MCF 10A (cell line): Measurements from ENCODE around the gene PEAR1. TPM values are rescaled to one million over a fixed set of nuclear protein-coding genes. Genes with fewer than 3 reads are reported as not detected.

Source experiments
- BruUV-seq: library from RNA; stranded (reverse); fragments of 400-500 nt; replicated peaks from 2 replicates; lab custom pipeline; 2021; lab: Mats Ljungman, UMichigan
- CTCF ChIA-PET: fragments of 300-600 bp; sonication (Branson Sonifier 250); formaldehyde crosslinking; extraction: SDS; loops from one replicate; lab custom pipeline; 2021; ENCODE audit warnings: antibody characterized with exemption, inconsistent platforms; lab: Yijun Ruan, JAX
- POLR2A ChIA-PET: fragments of 300-600, 350-650 bp; sonication (Branson Sonifier 250); formaldehyde crosslinking; extraction: SDS; loops from one replicate; lab custom pipeline; 2020; ENCODE audit warnings: antibody characterized with exemption, inconsistent platforms; lab: Yijun Ruan, JAX
- DNase-seq: peaks from one replicate; pipeline ENCODE4 v3.0.0-alpha.2; 2018; ENCODE audit not compliant: unreplicated experiment
- H3K27ac Mint-ChIP-seq: one replicate; pipeline ENCODE4 v1.8.0; 2022; ENCODE audit warnings: mild to moderate bottlenecking, low read depth, mixed read lengths; ENCODE audit not compliant: unreplicated experiment
- H3K27me3 Mint-ChIP-seq: one replicate; pipeline ENCODE4 v1.8.0; 2022; ENCODE audit warnings: mixed read lengths; ENCODE audit not compliant: insufficient read depth, unreplicated experiment
- H3K36me3 Mint-ChIP-seq: one replicate; pipeline ENCODE4 v1.8.0; 2022; ENCODE audit warnings: mild to moderate bottlenecking, moderate library complexity, mixed read lengths; ENCODE audit not compliant: insufficient read depth, unreplicated experiment
- H3K4me1 Mint-ChIP-seq: one replicate; pipeline ENCODE4 v1.8.0; 2022; ENCODE audit warnings: mixed read lengths; ENCODE audit not compliant: insufficient read depth, unreplicated experiment
- H3K4me3 Mint-ChIP-seq: one replicate; pipeline ENCODE4 v1.8.0; 2022; ENCODE audit warnings: mild to moderate bottlenecking, moderate library complexity, mixed read lengths; ENCODE audit not compliant: unreplicated experiment
- H3K9me3 Mint-ChIP-seq: one replicate; pipeline ENCODE4 v1.8.0; 2022; ENCODE audit warnings: mixed read lengths; ENCODE audit not compliant: unreplicated experiment
- intact Hi-C: fragments of 100-400 bp; cut with micrococcal nuclease; formaldehyde crosslinking; loops from 2 replicates; pipeline ENCODE4 v1.14.1; 2022
- total RNA-seq: library from RNA; stranded (reverse); gene quantifications from 2 replicates; pipeline ENCODE4 v1.2.3, GENCODE V29; 2022
- TF ChIP-seq, protein P1 (sequence below): fragments of 200-600 bp; IDR thresholded peaks from one replicate; pipeline ENCODE4 v1.8.0; 2022; ENCODE audit warnings: antibody characterized with exemption, mild to moderate bottlenecking; ENCODE audit not compliant: unreplicated experiment

The PEAR1 gene
- total RNA-seq, 1 experiment from 2014 or later, result 6.5 TPM

GRCh38 chr1:156869455-156869854, 24.1 kb upstream of the PEAR1 start:
- no peak overlapping the region for H3K4me3 Mint-ChIP-seq

GRCh38 chr1:156873659-156874058, 19.9 kb upstream of the PEAR1 start:
- no peak overlapping the region for H3K4me3 Mint-ChIP-seq
- CTCF ChIA-PET, result interaction anchor here (0.7 to 12.4 kb wide), 4 partner anchors 14 to 212 kb away, joined by 3 to 114 read pairs (median 14); partner anchors contain the start of genes NTRK1 and PEAR1

More at GRCh38 chr1:156869455-156869854, 24.1 kb upstream of the PEAR1 start:
- H3K36me3 Mint-ChIP-seq, result no peaks in the 10 kb centered on the region
- BruUV-seq, result no TSS peak
- intact Hi-C loops, result no loop called here
- no peak for DNase-seq
- no peak overlapping the region for H3K27ac Mint-ChIP-seq
- TF ChIP-seq, protein P1, sequence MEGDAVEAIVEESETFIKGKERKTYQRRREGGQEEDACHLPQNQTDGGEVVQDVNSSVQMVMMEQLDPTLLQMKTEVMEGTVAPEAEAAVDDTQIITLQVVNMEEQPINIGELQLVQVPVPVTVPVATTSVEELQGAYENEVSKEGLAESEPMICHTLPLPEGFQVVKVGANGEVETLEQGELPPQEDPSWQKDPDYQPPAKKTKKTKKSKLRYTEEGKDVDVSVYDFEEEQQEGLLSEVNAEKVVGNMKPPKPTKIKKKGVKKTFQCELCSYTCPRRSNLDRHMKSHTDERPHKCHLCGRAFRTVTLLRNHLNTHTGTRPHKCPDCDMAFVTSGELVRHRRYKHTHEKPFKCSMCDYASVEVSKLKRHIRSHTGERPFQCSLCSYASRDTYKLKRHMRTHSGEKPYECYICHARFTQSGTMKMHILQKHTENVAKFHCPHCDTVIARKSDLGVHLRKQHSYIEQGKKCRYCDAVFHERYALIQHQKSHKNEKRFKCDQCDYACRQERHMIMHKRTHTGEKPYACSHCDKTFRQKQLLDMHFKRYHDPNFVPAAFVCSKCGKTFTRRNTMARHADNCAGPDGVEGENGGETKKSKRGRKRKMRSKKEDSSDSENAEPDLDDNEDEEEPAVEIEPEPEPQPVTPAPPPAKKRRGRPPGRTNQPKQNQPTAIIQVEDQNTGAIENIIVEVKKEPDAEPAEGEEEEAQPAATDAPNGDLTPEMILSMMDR, result no peak
- H3K4me1 Mint-ChIP-seq, result peaks cover 16% of the 10 kb centered on the region
- POLR2A ChIA-PET, result interaction anchor here (0.7 kb wide), 1 partner anchor 68 kb away, joined by 3 read pairs; no protein-coding TSS in a partner anchor
- H3K9me3 Mint-ChIP-seq, result no peaks in the 10 kb centered on the region
- H3K27me3 Mint-ChIP-seq, result no peaks in the 10 kb centered on the region
- CTCF ChIA-PET, result interaction anchor here (0.5 to 5.6 kb wide), 7 partner anchors 10 to 148 kb away, joined by 3 to 39 read pairs (median 5); partner anchors contain the start of genes INSRR and NTRK1

GRCh38 chr1:156874142-156874541, 19.4 kb upstream of the PEAR1 start:
- Mint-ChIP-seq H3K9me3 (no peaks in the 10 kb centered on the region), H3K27ac (no peak overlapping the region), H3K4me3 (no peak overlapping the region), H3K27me3 (peaks cover 16% of the 10 kb centered on the region), H3K36me3 (no peaks in the 10 kb centered on the region), H3K4me1 (peaks cover 16% of the 10 kb centered on the region)
- TF ChIP-seq, protein P1, result no peak
- BruUV-seq, result no TSS peak
- CTCF ChIA-PET, result interaction anchor here (0.6 to 12.4 kb wide), 6 partner anchors 14 to 213 kb away, joined by 3 to 114 read pairs (median 6); partner anchors contain the start of genes NTRK1 and PEAR1
- POLR2A ChIA-PET, result interaction anchor here (0.7 kb wide), 1 partner anchor 71 kb away, joined by 5 read pairs; no protein-coding TSS in a partner anchor
- DNase-seq, result no peak
- intact Hi-C loops, result no loop called here

More at GRCh38 chr1:156873659-156874058, 19.9 kb upstream of the PEAR1 start:
- no peaks in the 10 kb centered on the region for H3K9me3 Mint-ChIP-seq
- H3K27me3 Mint-ChIP-seq, result peaks cover 11% of the 10 kb centered on the region
- no peak overlapping the region for H3K27ac Mint-ChIP-seq
- TF ChIP-seq, protein P1, result no peak
- peaks cover 16% of the 10 kb centered on the region for H3K4me1 Mint-ChIP-seq
- H3K36me3 Mint-ChIP-seq, result no peaks in the 10 kb centered on the region
- POLR2A ChIA-PET, result no interaction called here
- no TSS peak for BruUV-seq
- intact Hi-C loops, result no loop called here
- DNase-seq, result no peak

DNA sequence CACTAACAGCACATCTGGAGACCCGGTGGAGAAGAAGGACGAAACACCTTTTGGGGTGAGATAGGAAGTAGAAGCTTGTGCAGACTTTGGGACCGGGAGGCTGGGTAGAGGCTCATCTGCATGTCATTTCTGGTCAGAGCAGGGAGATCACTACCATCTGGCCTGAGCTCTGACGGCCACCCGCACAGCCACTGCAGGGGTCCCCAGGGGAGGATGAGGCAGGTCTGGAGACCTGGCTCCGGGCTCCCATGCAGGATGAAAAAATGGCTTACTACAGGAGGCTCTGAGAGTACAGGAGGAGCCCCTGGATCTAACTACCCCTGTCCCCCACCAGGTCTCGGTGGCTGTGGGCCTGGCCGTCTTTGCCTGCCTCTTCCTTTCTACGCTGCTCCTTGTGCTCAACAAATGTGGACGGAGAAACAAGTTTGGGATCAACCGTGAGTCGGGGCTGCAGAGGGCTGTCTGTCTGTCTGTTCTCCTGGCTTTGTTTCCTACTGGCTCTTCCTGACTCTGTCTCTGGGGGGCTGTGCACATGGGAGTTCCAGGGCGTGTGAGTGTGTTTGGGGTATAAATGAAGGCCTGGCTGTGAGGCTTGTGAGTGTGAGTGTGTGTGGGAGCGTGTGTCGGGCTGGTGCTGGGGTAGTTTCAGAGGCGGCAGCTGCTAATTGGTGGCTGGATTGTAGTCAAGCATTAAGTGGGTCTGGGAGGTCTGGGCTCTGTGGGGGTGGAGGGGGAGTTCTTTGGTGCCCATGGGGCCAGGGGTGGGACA, 18.8 kb upstream of the PEAR1 start:
- no peaks in the 10 kb centered on the region for H3K9me3 Mint-ChIP-seq
- no TSS peak for BruUV-seq
- CTCF ChIA-PET, result interaction anchor here (0.6 to 12.4 kb wide), 6 partner anchors 15 to 213 kb away, joined by 3 to 114 read pairs (median 6); partner anchors contain the start of genes NTRK1 and PEAR1
- no peak overlapping the region for H3K27ac Mint-ChIP-seq
- H3K4me3 Mint-ChIP-seq, result no peak overlapping the region
- intact Hi-C loops, result no loop called here
- H3K4me1 Mint-ChIP-seq, result peaks cover 13% of the 10 kb centered on the region
- TF ChIP-seq, protein P1, result no peak
- no peaks in the 10 kb centered on the region for H3K36me3 Mint-ChIP-seq
- H3K27me3 Mint-ChIP-seq, result peaks cover 22% of the 10 kb centered on the region
- no peak for DNase-seq
- POLR2A ChIA-PET, result interaction anchor here (0.6 to 1.0 kb wide), 3 partner anchors 33 to 422 kb away, joined by 3 to 5 read pairs (median 3); no protein-coding TSS in a partner anchor
